Neural crest cell (in vitro differentiated cells): ENCODE data around the gene FILIP1L. TPM values are rescaled to one million over a fixed set of nuclear protein-coding genes. Genes with fewer than 3 reads are reported as not detected.
A peak's percentile ranks its signal among the peaks of the same experiment; 100 is the strongest.

Experiments used
- DNase-seq: peaks from one replicate; pipeline ENCODE4 v3.0.0; 2021; ENCODE audit warnings: low read depth, mixed read lengths, low spot score
- H3K27ac Mint-ChIP-seq: one replicate; pipeline ENCODE4 v1.8.0; 2021; ENCODE audit warnings: mild to moderate bottlenecking, mixed read lengths; ENCODE audit not compliant: unreplicated experiment
- H3K27me3 Mint-ChIP-seq: 2 replicates; pipeline ENCODE4 v1.8.0; 2021; ENCODE audit warnings: low read depth, mild to moderate bottlenecking, mixed read lengths
- H3K36me3 Mint-ChIP-seq: 2 replicates; pipeline ENCODE4 v1.8.0; 2021; ENCODE audit warnings: low read depth, mild to moderate bottlenecking, mixed read lengths
- H3K4me1 Mint-ChIP-seq: 2 replicates; pipeline ENCODE4 v1.8.0; 2021; ENCODE audit warnings: mixed read lengths
- H3K4me3 Mint-ChIP-seq: one replicate; pipeline ENCODE4 v1.8.0; 2021; ENCODE audit warnings: mild to moderate bottlenecking, mixed read lengths
- H3K9me3 Mint-ChIP-seq: 2 replicates; pipeline ENCODE4 v1.8.0; 2021; ENCODE audit warnings: mixed read lengths
- total RNA-seq: library from RNA; stranded (reverse); gene quantifications from 2 replicates; pipeline ENCODE4 v1.2.1, GENCODE V29; 2021
- TF ChIP-seq, protein P1 (sequence below): fragments of 200-600 bp; sonication (generic); conservative IDR thresholded peaks from 2 replicates; pipeline ENCODE4 v1.5.0; 2021; ENCODE audit warnings: antibody characterized with exemption, mild to moderate bottlenecking

The FILIP1L gene
- total RNA-seq, 1 donor from 2014 or later = 9.8 TPM

DNA sequence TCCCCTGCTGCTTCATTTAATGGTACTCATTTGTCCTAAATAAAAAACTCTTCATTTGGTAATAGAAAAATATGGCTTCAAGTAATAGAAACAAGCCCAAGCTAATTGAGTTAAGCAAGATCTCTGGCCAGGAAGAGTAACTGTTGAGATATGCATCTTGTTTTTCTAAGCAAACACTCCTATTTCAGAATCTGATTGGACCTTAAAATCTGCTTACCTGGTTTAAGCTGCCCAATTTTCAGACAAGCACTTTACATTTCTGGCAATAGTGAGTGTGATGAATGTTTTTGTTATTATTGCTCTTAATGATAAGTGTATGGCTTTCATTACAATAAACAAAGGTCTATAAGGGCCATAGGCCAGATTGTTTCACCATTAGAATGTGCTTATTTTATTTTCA lies 210.4 kb downstream of the FILIP1L start:
- Mint-ChIP-seq H3K9me3 (no peaks in the 10 kb centered on the region), H3K27me3 (no peaks in the 10 kb centered on the region), H3K27ac (no peak overlapping the region), H3K4me3 (no peak overlapping the region), H3K4me1 (peaks cover 15% of the 10 kb centered on the region), H3K36me3 (no peaks in the 10 kb centered on the region)
- DNase-seq = no peak
- TF ChIP-seq, protein P1, sequence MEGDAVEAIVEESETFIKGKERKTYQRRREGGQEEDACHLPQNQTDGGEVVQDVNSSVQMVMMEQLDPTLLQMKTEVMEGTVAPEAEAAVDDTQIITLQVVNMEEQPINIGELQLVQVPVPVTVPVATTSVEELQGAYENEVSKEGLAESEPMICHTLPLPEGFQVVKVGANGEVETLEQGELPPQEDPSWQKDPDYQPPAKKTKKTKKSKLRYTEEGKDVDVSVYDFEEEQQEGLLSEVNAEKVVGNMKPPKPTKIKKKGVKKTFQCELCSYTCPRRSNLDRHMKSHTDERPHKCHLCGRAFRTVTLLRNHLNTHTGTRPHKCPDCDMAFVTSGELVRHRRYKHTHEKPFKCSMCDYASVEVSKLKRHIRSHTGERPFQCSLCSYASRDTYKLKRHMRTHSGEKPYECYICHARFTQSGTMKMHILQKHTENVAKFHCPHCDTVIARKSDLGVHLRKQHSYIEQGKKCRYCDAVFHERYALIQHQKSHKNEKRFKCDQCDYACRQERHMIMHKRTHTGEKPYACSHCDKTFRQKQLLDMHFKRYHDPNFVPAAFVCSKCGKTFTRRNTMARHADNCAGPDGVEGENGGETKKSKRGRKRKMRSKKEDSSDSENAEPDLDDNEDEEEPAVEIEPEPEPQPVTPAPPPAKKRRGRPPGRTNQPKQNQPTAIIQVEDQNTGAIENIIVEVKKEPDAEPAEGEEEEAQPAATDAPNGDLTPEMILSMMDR = no peak

DNA sequence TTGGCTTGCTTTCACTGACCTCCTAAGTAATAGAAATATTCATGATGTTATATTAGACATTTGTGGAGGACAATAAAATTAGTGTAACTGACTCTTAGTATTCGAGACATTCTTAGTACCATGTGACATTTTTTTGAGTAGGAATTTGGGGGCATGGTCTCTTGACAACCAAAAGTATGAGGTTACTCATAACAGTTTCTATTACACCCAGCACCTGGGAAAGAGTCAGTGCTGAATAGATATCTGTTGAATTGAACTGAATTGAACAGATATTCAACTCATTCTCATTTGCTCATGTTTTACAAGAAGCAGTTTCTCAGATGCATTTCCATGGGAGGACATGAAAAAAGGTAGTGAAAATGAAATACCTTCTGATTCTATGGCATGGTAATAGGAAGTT lies 212.2 kb downstream of the FILIP1L start:
- H3K36me3 Mint-ChIP-seq = no peaks in the 10 kb centered on the region
- no peaks in the 10 kb centered on the region for H3K9me3 Mint-ChIP-seq
- no peak overlapping the region for H3K27ac Mint-ChIP-seq

DNA sequence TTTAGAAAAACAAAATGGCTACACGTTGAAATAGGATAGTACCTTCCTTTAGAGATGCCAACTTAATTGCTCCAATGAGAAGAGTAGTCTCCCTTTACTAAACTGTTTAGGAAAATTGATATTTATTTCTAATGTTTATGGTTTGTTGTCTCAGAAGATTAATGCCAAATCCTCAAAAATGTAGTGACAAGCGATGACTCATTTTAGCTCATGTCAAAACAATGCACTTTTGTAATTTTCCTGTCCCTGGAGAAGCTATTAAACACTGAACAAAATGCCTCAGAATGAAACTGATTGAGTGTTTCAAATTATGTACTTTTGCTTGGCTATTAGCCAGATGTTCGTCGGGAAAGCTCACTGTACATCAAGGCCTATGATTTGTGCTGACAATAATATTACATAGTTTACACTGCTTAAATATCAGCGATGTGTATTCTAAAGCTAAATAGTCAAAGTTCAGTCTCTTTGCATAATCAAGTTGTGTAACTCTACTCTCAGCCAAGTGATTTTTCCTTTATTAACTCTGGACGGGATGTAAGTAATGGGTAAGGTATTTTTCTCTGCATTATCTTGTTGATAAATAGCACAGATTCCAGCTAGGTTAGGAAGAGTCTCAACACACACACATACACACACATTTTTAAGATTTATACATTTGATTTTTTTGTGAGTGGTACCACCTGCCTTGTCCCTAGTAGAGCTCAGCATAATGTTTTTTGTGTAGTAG lies 212.9 kb downstream of the FILIP1L start:
- DNase-seq = no peak
- H3K27ac Mint-ChIP-seq = peak overlapping the region; percentile 4

More for the DNA sequence above, 212.2 kb downstream of the FILIP1L start:
- DNase-seq = no peak
- Mint-ChIP-seq H3K4me1 (peaks cover 15% of the 10 kb centered on the region), H3K4me3 (no peak overlapping the region), H3K27me3 (no peaks in the 10 kb centered on the region)
- TF ChIP-seq, protein P1 = no peak

DNA sequence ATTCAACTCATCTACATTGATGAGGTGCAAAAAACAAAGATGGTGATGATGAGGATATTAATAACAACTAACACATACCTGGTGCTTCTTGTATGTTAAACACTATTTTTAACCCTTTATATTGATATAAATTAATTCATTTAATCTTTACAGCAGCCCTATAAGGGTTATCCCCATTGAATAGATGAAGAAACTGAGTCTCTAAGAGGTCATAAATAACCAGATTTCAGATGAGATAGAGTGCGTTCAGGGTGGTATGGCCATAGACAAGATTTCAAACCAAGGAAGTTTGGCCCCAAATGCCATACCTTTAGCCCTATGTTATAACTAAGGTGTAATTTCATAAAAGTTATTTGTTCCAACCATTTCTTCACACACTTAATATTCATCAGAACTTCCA lies 214.1 kb downstream of the FILIP1L start:
- H3K27ac Mint-ChIP-seq = no peak overlapping the region
- DNase-seq = no peak
- no peaks in the 10 kb centered on the region for H3K27me3 Mint-ChIP-seq
- H3K4me3 Mint-ChIP-seq = no peak overlapping the region
- no peaks in the 10 kb centered on the region for H3K9me3 Mint-ChIP-seq
- H3K36me3 Mint-ChIP-seq = no peaks in the 10 kb centered on the region
- peaks cover 25% of the 10 kb centered on the region for H3K4me1 Mint-ChIP-seq
- TF ChIP-seq, protein P1 = no peak

More for the DNA sequence above, 212.9 kb downstream of the FILIP1L start:
- Mint-ChIP-seq H3K4me3 (no peak overlapping the region), H3K9me3 (no peaks in the 10 kb centered on the region), H3K4me1 (peaks cover 17% of the 10 kb centered on the region), H3K36me3 (no peaks in the 10 kb centered on the region), H3K27me3 (no peaks in the 10 kb centered on the region)
- TF ChIP-seq, protein P1 = no peak

DNA sequence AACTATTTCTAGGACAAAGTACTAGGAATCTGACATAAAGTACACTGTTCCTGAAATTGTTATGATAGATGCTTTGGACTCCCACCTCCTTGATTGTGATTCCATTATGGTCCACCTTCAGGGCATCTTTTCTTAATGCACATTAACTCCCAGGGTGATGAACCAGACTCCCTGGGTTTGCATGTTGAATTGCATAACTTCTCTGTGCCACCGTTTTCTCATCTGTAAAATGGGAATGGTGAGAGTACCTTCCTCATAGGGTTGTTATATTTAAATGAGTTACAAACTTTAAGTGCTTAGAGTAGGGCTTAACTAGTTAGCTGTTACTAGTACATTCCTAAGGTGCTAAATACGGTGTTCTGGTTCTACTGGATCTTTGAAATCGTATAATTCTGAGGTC lies 214.7 kb downstream of the FILIP1L start:
- Mint-ChIP-seq H3K27me3 (no peaks in the 10 kb centered on the region), H3K4me3 (no peak overlapping the region), H3K27ac (no peak overlapping the region), H3K9me3 (no peaks in the 10 kb centered on the region), H3K4me1 (peaks cover 25% of the 10 kb centered on the region), H3K36me3 (no peaks in the 10 kb centered on the region)
- no peak for DNase-seq
- TF ChIP-seq, protein P1 = no peak
